Measurements from ENCODE around the gene ACP5.
A peak's percentile ranks its signal among the peaks of the same experiment; 100 is the strongest.

Gene ACP5

DNA sequence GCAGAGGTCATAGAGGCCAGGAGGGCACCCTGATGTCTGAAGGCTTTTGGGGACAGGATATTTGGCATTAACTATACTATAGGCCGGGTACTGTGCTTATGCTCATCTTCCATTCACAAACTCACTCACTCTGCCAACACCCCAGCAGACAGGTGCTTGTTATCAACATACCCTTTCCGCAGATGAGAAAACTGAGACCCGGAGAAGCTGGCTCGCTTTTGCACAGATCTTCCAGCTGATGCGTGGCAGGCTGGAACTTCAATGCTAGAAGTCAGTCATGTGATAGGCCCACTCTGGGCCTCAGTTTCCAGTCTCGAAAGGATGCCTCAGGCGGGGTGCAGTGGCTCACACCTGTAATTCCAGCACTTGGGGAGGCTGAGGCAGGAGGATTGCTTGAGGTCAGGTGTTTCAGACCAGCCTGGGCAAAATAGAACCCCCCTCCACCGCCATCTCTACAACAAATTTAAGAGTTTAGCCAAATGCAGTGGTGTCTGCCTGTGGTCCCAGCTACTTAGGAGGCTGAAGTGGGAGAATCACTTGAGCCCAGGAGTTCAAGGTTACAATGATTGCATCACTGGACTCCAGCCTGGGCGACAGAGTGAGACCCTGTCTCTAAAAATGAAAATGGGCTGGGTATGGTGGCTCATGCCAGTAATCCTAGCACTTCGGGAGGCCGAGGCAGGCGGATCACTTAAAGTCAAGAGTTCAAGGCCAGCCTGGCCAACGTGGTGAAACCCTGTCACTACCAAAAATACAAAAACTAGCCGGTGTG is 29.3 kb downstream of the ACP5 start:
- no peak for DNase-seq

- DNase-seq: no peak
Measured at GRCh38 chr19:11541238-11541637, 36.2 kb downstream of the ACP5 start.

GRCh38 chr19:11540645-11541044 is 36.8 kb downstream of the ACP5 start:
- DNase-seq: no peak

- no peak for DNase-seq
Measured at GRCh38 chr19:11539495-11540365, 37.7 kb downstream of the ACP5 start.

- no peak for DNase-seq
Measured at GRCh38 chr19:11538232-11539036, 39.0 kb downstream of the ACP5 start, which contains the start of gene CNN1. Gene CNN1, plus strand, starts transcription at chr19:11538851. Its CDS starts 77 bp downstream, at chr19:11538928.

- DNase-seq: peak; percentile 80 to 84
Measured at GRCh38 chr19:11535792-11536595, 41.5 kb downstream of the ACP5 start.

- no peak for DNase-seq
Measured at GRCh38 chr19:11534948-11535347, 42.5 kb downstream of the ACP5 start.

DNA sequence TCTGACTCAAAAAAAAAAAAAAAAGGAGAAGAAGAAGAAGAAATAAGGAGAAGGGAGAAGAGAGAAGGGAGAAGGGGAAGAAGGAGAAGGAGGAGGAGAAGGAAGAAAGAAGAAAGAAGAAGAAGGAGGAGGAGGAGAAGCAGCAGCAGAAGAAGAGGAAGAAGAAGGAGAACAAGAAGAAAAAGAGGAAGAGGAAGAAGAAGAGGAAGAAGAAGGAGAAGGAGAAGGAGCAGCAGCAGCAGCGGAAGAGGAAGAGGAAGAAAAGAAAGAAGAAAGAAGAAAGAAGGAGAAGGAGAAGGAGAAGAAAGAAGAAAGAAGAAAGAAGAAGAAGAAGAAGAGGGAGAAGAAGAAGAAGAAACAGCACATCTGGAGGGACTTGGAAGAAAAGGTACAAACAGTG is 42.9 kb downstream of the ACP5 start:
- DNase-seq: no peak

DNA sequence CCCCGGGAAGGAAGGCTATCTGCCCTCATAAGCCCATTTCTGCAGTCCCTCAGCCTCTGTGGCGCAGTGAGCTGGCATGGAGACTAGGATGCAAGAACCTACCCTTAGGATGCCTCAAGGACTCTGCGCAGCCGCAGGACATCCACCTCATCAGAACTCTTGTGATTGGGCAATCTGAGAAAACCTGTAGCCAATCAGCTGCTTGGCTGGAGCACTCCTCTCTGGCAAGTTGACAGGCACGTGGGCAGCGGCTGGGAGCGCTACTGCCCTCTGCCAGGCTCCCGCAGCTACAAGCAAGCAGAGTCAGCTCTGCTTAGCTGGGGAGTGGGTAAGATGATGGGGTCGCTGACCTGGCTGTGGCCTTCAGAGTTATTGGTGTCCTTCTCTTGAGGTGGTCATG is 47.0 kb downstream of the ACP5 start:
- peak in 1 of 2 donors; percentile 12 for DNase-seq

- DNase-seq: peak; percentile 90 to 91
Measured at GRCh38 chr19:11528551-11529341, 48.7 kb downstream of the ACP5 start, which contains the start of gene ECSIT. Gene ECSIT, minus strand, starts transcription at chr19:11529134. Its CDS starts 9,964 bp downstream, at chr19:11519170.

All from activated CD4-positive, alpha-beta T cell treated with anti-CD3 and anti-CD28 coated beads for 4 hours (primary cell).